Measurements from ENCODE around the gene CERS6.
"Not testable (repeated sequence)": the region's sequence is repeated elsewhere in the genome, so short reads cannot be mapped to it uniquely, and the experiment has no call there.

CERS6 gene

GRCh38 chr2:168495524-168495923, 39.5 kb downstream of the CERS6 start:
- no peak for DNase-seq (ENCODE audit: low read depth in 2 of 2)
- TF ChIP-seq CTCF (IDR thresholded peaks at IDR 0.05; ENCODE audit: low read depth, low read length), result no peak
- H3K4me3 ChIP-seq (replicated peaks in 1 of 2; ENCODE audit: low read depth in 2 of 2, low read length in 2 of 2), result no peak overlapping the region

- H3K4me3 ChIP-seq (replicated peaks in 1 of 2; ENCODE audit: low read depth in 2 of 2, low read length in 2 of 2), result no peak overlapping the region
- no peak for TF ChIP-seq CTCF (IDR thresholded peaks at IDR 0.05; ENCODE audit: low read depth, low read length)
- DNase-seq (ENCODE audit: low read depth in 2 of 2), result no peak
Observed at GRCh38 chr2:168496906-168497305, 40.8 kb downstream of the CERS6 start.

- no peak overlapping the region for H3K4me3 ChIP-seq (replicated peaks in 1 of 2; ENCODE audit: low read depth in 2 of 2, low read length in 2 of 2)
- no peak for TF ChIP-seq CTCF (IDR thresholded peaks at IDR 0.05; ENCODE audit: low read depth, low read length)
- no peak for DNase-seq (ENCODE audit: low read depth in 2 of 2)
Observed at GRCh38 chr2:168499500-168499899, 43.4 kb downstream of the CERS6 start.

- no peak overlapping the region for H3K4me3 ChIP-seq (replicated peaks in 1 of 2; ENCODE audit: low read depth in 2 of 2, low read length in 2 of 2)
- DNase-seq (ENCODE audit: low read depth in 2 of 2), result no peak
- no peak for TF ChIP-seq CTCF (IDR thresholded peaks at IDR 0.05; ENCODE audit: low read depth, low read length)
Observed at GRCh38 chr2:168500516-168500915, 44.4 kb downstream of the CERS6 start.

- TF ChIP-seq CTCF (IDR thresholded peaks at IDR 0.05; ENCODE audit: low read depth, low read length), result no peak
- no peak for DNase-seq (ENCODE audit: low read depth in 2 of 2)
- H3K4me3 ChIP-seq (replicated peaks in 1 of 2; ENCODE audit: low read depth in 2 of 2, low read length in 2 of 2), result no peak overlapping the region
Observed at GRCh38 chr2:168501466-168502065, 45.5 kb downstream of the CERS6 start.

- not testable (repeated sequence) for H3K4me3 ChIP-seq (replicated peaks in 1 of 2; ENCODE audit: low read depth in 2 of 2, low read length in 2 of 2); DNase-seq (ENCODE audit: low read depth in 2 of 2)
Observed at GRCh38 chr2:168502852-168503251, 46.8 kb downstream of the CERS6 start.

GRCh38 chr2:168503901-168504300, 47.8 kb downstream of the CERS6 start:
- no peak for TF ChIP-seq CTCF (IDR thresholded peaks at IDR 0.05; ENCODE audit: low read depth, low read length)
- H3K4me3 ChIP-seq (replicated peaks in 1 of 2; ENCODE audit: low read depth in 2 of 2, low read length in 2 of 2), result no peak overlapping the region
- DNase-seq (ENCODE audit: low read depth in 2 of 2), result no peak

Data from cardiac fibroblast (primary cell).